GM18951 (cell line): Measurements from ENCODE around the gene SNX25.

Source experiments
- POLR2A ChIP-seq: IDR thresholded peaks from 4 replicates; pipeline ENCODE4 v1.6.1; 2011; ENCODE audit warnings: mild to moderate bottlenecking; ENCODE audit not compliant: insufficient read length, insufficient read depth; ENCODE audit errors: extremely low read depth
- in situ Hi-C: fragments of 300-500 bp; cut with MboI; formaldehyde crosslinking; loops from one replicate; pipeline ENCODE4 v1.12.0; 2022; ENCODE audit warnings: low sequenced_read_pairs, mixed read lengths, inconsistent platforms; ENCODE audit not compliant: unreplicated experiment

SNX25 gene

DNA sequence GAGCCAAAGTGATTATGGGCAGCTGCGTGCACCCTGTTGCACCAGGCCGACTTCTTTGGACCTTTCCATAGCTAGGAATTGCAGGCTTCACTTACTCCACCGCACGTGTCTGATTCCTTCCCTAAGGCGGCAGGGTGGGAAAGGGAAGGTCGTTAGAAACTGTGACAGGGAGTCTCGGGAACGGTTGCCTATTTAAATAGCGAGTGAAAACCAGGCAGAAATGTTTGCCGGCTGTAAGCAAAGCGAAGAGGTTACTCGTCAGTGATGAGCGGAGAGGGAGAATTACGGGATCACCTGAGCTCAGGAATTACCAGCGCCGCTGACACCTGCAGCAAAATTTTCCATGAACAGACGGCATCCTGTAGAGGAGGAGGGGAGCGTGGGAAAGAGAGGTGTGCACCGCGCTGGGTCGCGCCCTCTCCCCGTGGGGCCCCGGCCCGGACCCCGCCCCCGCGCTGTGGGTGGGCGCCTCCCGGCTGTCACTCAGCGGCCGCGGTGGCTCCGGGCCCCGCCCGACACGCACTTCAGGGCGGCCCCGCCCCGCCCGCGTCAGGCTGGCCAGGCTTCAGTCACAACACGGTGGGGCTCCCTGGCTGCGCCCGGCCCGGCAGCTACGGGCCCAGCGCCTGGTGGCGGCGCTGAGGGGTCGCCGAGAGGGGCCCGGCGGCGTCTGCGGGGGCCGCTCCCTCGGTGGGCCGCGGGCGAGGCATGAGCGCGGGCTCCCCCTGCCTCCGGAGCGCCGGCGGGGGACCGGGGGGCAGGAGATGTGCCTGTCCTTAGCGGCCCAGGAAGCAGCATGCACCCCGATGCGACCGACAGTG lies at the start of gene SNX25:
Gene SNX25, plus strand, starts transcription at position 568 of the 821 bp plus-strand sequence. Its CDS starts 229 bp downstream, at position 797.
- TF ChIP-seq POLR2A: peak; percentile 88
- in situ Hi-C loops: no loop called here

- TF ChIP-seq POLR2A: no peak
- in situ Hi-C loops: no loop called here
Measured at GRCh38 chr4:185165605-185166063, 43.8 kb upstream of the SNX25 start.

- in situ Hi-C loops: no loop called here
- TF ChIP-seq POLR2A: no peak
Measured at GRCh38 chr4:185167234-185167633, 42.2 kb upstream of the SNX25 start.

- in situ Hi-C loops: no loop called here
- no peak for TF ChIP-seq POLR2A
Measured at GRCh38 chr4:185171373-185172071, 37.9 kb upstream of the SNX25 start.

GRCh38 chr4:185179488-185179887 lies 29.9 kb upstream of the SNX25 start:
- in situ Hi-C loops: no loop called here
- no peak for TF ChIP-seq POLR2A

DNA sequence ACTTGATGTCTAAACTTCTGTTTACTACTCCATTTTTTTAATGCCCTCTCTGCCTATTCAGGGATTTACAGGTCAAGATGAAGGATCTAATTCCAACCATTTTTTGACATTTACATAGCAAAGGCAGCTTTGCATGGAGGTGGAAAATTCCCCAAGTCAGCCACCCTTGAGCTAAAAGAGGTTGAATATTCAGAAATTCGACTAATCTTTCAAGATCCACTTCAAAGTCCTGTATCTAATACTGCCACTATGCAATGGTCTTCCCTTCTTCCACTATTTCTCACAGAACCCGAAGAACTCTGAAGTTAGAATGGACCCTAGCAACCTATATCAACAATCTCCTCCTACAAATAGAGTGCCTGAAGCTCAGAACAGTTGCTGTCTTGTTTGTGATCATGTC lies 27.2 kb upstream of the SNX25 start:
- TF ChIP-seq POLR2A: no peak
- in situ Hi-C loops: no loop called here

DNA sequence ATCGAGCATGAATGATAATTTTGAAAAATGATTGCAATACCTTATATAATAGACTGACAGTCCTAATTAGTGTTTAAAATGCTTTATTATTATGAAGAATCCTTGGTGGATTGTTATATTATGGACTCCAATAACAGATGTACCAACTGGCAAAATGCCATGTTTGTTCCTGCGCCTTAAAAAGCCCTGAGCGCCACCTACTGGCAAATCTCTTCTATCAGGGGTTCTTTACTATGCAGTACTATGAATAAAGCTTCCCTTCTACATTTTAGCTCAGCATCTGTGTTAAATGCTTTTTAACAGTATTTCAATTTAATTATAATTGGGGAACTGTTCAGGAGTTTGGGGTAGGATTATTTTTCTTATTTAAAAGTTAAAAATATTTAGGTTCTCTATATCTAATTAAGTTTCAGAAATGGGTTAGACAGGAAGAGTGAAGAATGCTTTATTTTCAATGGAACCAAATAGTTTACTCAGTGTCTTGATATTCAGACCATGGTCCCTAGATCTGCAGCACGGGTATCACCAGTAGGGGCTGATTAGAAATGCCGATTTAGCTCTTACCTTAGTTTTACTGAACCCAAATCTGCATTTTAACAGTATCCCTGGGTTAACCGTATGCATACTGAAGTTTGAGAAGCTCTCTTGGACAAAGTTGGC lies 25.6 kb upstream of the SNX25 start:
- in situ Hi-C loops: no loop called here
- TF ChIP-seq POLR2A: no peak

DNA sequence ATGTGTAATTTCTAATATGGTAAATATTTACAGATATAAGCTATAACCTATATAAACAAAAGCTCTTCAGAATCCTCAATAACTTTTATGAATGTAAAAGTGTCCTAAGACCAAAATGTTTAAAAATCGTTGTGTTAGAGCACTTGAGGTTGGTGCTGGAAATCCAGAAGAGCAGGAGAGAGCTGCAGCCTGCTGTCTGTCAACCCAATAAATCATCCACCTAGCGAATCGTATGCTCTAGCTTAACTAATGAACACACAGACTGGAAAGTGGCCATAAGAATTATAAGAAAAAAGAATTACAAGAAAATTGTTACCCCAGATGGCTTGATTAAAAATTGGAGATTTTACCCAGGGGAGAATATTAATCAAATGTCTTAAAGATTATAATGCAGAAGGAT lies 22.6 kb upstream of the SNX25 start:
- in situ Hi-C loops: no loop called here
- no peak for TF ChIP-seq POLR2A

GRCh38 chr4:185189606-185190305 lies 19.6 kb upstream of the SNX25 start:
- TF ChIP-seq POLR2A: no peak
- in situ Hi-C loops: no loop called here

DNA sequence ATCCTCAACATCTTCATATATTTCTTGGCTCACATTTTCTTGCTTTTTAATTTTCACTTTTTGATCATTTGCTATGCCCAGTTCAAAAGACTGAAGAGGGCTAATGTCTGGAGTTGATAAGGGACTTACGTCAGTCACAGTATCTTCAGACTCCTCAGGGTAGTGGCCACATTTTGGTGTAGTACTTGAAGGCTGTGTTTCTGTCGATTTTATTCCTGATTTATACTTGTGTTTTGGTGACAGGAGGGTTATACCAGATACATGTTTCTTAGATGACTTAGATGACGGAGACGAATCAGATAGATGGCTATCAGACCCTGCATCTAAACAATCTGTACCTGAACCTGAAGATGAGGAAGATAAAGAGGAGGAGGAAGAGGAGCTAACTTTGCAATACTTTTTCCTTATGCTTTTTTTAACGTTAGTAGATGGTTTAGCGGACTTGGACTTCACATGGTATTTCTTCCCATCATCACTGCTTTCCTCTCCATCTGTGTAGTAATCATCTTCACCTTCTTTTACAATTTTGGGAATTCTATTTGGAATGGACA lies 19.0 kb upstream of the SNX25 start:
- TF ChIP-seq POLR2A: no peak
- in situ Hi-C loops: no loop called here

DNA sequence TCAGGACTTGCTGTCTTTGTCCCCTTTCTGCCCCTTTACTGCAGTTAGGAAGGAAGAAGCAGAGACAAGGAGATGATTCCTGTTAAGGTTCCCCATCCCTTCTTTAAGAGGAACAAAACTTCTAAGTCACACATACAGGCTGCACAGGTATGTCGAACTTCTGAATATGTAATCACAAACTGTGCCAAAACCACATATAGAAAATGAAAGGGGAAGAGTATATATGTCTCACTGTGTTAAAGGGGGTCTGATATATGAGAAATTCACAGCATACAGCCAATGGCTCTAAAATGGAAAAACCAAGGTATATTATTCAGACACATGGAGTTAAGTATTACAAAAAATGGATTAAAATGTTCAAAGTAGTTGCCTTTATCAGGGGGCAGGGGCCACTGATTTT lies 17.3 kb upstream of the SNX25 start:
- in situ Hi-C loops: no loop called here
- no peak for TF ChIP-seq POLR2A
